RPMI7951 (cell line): Measurements from ENCODE around the gene SGCA. TPM values are rescaled to one million over a fixed set of nuclear protein-coding genes. Genes with fewer than 3 reads are reported as not detected.

Experiments
- DNase-seq: peaks from one replicate; pipeline ENCODE4 v3.0.0-alpha.2; 2012; ENCODE audit warnings: low read depth
- total RNA-seq: library from RNA; depleted of rRNA; stranded (reverse); fragments of >200 nt; shearing (Covaris generic); gene quantifications from 2 replicates; pipeline ENCODE4 v1.2.3, GENCODE V29; 2014; rRNA removed

SGCA gene
- total RNA-seq, 1 experiment from 2014 or later: not detected

GRCh38 chr17:50221864-50222545, 56.2 kb downstream of the SGCA start:
- DNase-seq: peak; percentile 72

- DNase-seq: no peak
Measured at GRCh38 chr17:50222922-50223321, 57.1 kb downstream of the SGCA start.

Other genes starting within 250 kb of the SGCA start
- gene DLX4, start 196.8 kb upstream of the SGCA start, total RNA-seq: not detected in 2 replicates
- not detected in 2 replicates for gene DLX3, start 170.8 kb upstream of the SGCA start, total RNA-seq
- 213 and 279 TPM in 2 replicates for gene ITGA3, start 109.9 kb upstream of the SGCA start, total RNA-seq
- gene PDK2, start 70.7 kb upstream of the SGCA start, total RNA-seq: 13.9 and 19.2 TPM in 2 replicates
- gene SAMD14, start 35.8 kb upstream of the SGCA start, total RNA-seq: 0.10 and 0.24 TPM in 2 replicates
- 9.5 and 12.8 TPM in 2 replicates for gene PPP1R9B, start 15.3 kb upstream of the SGCA start, total RNA-seq
- gene COL1A1, start 35.6 kb downstream of the SGCA start, total RNA-seq: 239 and 259 TPM in 2 replicates
- 0.29 TPM in 1 of 2 replicates, not detected in the other for gene TMEM92, start 108.5 kb downstream of the SGCA start, total RNA-seq
- 12.4 and 15.2 TPM in 2 replicates for gene XYLT2, start 180.1 kb downstream of the SGCA start, total RNA-seq
- 75.2 and 120 TPM in 2 replicates for gene MRPL27, start 207.2 kb downstream of the SGCA start, total RNA-seq
- gene EME1, start 207.2 kb downstream of the SGCA start, total RNA-seq: 10.6 and 14.3 TPM in 2 replicates
- gene LRRC59, start 231.5 kb downstream of the SGCA start, total RNA-seq: 141 and 143 TPM in 2 replicates